Activated CD8-positive, alpha-beta T cell treated with anti-CD3 and anti-CD28 coated beads, Interleukin-2, amount 10 ng/mL, durations not matched to agents 7 days and 5 days (primary cell): ENCODE results near the gene ELANE. TPM values are rescaled to one million over a fixed set of nuclear protein-coding genes. Genes with fewer than 3 reads are reported as not detected.

Source experiments
- ATAC-seq: fragments of 150-1000 bp; cut with Tn5 transposase; one replicate; pipeline ENCODE4 v1.10.0; 2021; ENCODE audit warnings: moderate library complexity
- CTCF ChIA-PET: fragments of 350-600 bp; sonication (Branson Sonifier 250); formaldehyde crosslinking; loops from one replicate; lab custom pipeline; 2021; ENCODE audit warnings: antibody characterized with exemption; lab: Charles Lee
- POLR2A ChIA-PET: fragments of 350-600 bp; sonication (Branson Sonifier 250); formaldehyde crosslinking; loops from one replicate; lab custom pipeline; 2021; ENCODE audit warnings: antibody characterized with exemption; lab: Charles Lee
- DNase-seq: peaks from one replicate; pipeline ENCODE4 v3.0.0-alpha.2; 2020
- H3K27ac Mint-ChIP-seq: one replicate; pipeline ENCODE4 v1.8.0; 2021; ENCODE audit warnings: mild to moderate bottlenecking, mixed read lengths
- H3K27me3 Mint-ChIP-seq: one replicate; pipeline ENCODE4 v1.8.0; 2021; ENCODE audit warnings: low read depth, mixed read lengths
- H3K36me3 Mint-ChIP-seq: one replicate; pipeline ENCODE4 v1.8.0; 2021; ENCODE audit warnings: low read depth, mixed read lengths
- H3K4me1 Mint-ChIP-seq: one replicate; pipeline ENCODE4 v1.8.0; 2021; ENCODE audit warnings: low read depth, mixed read lengths
- H3K4me3 Mint-ChIP-seq: one replicate; pipeline ENCODE4 v1.8.0; 2021; ENCODE audit warnings: mild to moderate bottlenecking, mixed read lengths
- H3K9me3 Mint-ChIP-seq: one replicate; pipeline ENCODE4 v1.8.0; 2022; ENCODE audit warnings: mixed read lengths; ENCODE audit not compliant: insufficient read depth
- total RNA-seq, 2 experiments: library from RNA; stranded (reverse); gene quantifications; one replicate each; pipeline ENCODE4 v1.2.3, GENCODE V29; 2021

Gene ELANE
- total RNA-seq, 2 experiments from 2014 or later, result not detected

DNA sequence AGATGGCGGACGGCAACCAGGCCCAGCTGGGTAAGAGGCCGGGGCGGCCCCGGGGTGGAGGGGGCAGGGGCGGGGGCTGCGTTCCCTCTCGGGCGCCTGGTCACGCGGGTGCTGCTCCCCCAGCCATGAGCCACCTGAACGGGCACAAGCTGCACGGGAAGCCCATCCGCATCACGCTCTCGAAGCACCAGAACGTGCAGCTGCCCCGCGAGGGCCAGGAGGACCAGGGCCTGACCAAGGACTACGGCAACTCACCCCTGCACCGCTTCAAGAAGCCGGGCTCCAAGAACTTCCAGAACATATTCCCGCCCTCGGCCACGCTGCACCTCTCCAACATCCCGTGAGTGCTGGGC, 43.7 kb upstream of the ELANE start:
- no peaks in the 10 kb centered on the region for H3K27me3 Mint-ChIP-seq
- no peaks in the 10 kb centered on the region for H3K9me3 Mint-ChIP-seq
- ChIA-PET CTCF (no interaction called here), POLR2A (no interaction called here)
- DNase-seq (no peak), ATAC-seq (no peak)
- H3K27ac Mint-ChIP-seq, result no peak overlapping the region
- H3K4me1 Mint-ChIP-seq, result peaks cover 8% of the 10 kb centered on the region
- no peak overlapping the region for H3K4me3 Mint-ChIP-seq
- peaks cover 64% of the 10 kb centered on the region for H3K36me3 Mint-ChIP-seq

GRCh38 chr19:810077-810855, 41.8 kb upstream of the ELANE start:
- no peaks in the 10 kb centered on the region for H3K9me3 Mint-ChIP-seq
- ATAC-seq, result no peak
- no peak overlapping the region for H3K4me3 Mint-ChIP-seq
- peaks cover 65% of the 10 kb centered on the region for H3K36me3 Mint-ChIP-seq
- ChIA-PET POLR2A (no interaction called here), CTCF (interaction anchor here (1.3 kb wide), 1 partner anchor 46 kb away, joined by 3 read pairs; no protein-coding TSS in a partner anchor)
- peaks cover 6% of the 10 kb centered on the region for H3K4me1 Mint-ChIP-seq
- DNase-seq, result no peak
- no peaks in the 10 kb centered on the region for H3K27me3 Mint-ChIP-seq
- H3K27ac Mint-ChIP-seq, result no peak overlapping the region

- peaks cover 66% of the 10 kb centered on the region for H3K36me3 Mint-ChIP-seq
- ChIA-PET CTCF (no interaction called here), POLR2A (no interaction called here)
- no peak for ATAC-seq
- no peaks in the 10 kb centered on the region for H3K9me3 Mint-ChIP-seq
- H3K4me1 Mint-ChIP-seq, result peaks cover 6% of the 10 kb centered on the region
- H3K27ac Mint-ChIP-seq, result no peak overlapping the region
- no peaks in the 10 kb centered on the region for H3K27me3 Mint-ChIP-seq
- H3K4me3 Mint-ChIP-seq, result no peak overlapping the region
- DNase-seq, result no peak
These were observed 41.1 kb upstream of the ELANE start for GRCh38 chr19:810883-811489.

DNA sequence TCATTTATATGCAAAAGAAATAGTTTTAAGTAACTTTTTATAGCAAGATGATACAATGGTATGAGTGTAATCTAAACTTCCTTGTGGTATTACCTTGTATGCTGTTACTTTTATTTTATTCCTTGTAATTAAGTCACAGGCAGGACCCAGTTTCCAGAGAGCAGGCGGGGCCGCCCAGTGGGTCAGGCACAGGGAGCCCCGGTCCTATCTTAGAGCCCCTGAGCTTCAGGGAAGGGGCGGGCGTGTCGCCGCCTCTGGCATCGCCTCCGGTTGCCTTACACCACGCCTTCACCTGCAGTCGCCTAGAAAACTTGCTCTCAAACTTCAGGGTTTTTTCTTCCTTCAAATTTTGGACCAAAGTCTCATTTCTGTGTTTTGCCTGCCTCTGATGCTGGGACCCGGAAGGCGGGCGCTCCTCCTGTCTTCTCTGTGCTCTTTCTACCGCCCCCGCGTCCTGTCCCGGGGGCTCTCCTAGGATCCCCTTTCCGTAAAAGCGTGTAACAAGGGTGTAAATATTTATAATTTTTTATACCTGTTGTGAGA, 40.5 kb upstream of the ELANE start:
- ATAC-seq, result no peak
- CTCF ChIA-PET, result no interaction called here
- no peaks in the 10 kb centered on the region for H3K9me3 Mint-ChIP-seq
- no peak overlapping the region for H3K4me3 Mint-ChIP-seq
- H3K27me3 Mint-ChIP-seq, result no peaks in the 10 kb centered on the region
- POLR2A ChIA-PET, result no interaction called here
- peaks cover 6% of the 10 kb centered on the region for H3K4me1 Mint-ChIP-seq
- no peak for DNase-seq
- H3K27ac Mint-ChIP-seq, result no peak overlapping the region
- H3K36me3 Mint-ChIP-seq, result peaks cover 69% of the 10 kb centered on the region

DNA sequence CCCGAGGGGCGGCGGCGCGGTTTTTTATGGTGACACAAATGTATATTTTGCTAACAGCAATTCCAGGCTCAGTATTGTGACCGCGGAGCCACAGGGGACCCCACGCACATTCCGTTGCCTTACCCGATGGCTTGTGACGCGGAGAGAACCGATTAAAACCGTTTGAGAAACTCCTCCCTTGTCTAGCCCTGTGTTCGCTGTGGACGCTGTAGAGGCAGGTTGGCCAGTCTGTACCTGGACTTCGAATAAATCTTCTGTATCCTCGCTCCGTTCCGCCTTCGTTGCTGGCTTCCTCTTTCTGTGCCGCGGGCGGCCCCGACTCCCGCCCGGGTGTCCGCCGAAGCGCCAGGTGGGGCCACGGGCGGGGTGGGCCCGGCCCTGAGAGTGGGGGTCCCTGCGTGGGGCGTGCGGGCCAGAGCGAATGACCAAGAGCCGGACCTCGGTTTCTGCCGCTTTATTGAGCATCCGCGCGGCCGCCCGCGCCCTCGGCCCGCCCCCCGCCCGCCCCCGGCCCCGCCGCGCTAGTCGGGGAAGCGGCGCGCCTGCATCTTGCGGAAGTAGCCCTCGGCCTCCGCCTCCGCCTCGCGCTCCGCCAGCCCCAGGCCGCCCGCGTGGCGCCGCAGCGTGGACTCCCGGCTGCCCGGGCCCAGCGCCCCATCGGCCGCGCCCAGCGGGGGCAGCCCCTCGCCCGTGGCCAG, 39.9 kb upstream of the ELANE start:
- peaks cover 6% of the 10 kb centered on the region for H3K4me1 Mint-ChIP-seq
- ChIA-PET POLR2A (no interaction called here), CTCF (no interaction called here)
- H3K27me3 Mint-ChIP-seq, result no peaks in the 10 kb centered on the region
- ATAC-seq (no peak), DNase-seq (no peak)
- no peak overlapping the region for H3K4me3 Mint-ChIP-seq
- H3K36me3 Mint-ChIP-seq, result peaks cover 64% of the 10 kb centered on the region
- H3K27ac Mint-ChIP-seq, result no peak overlapping the region
- no peaks in the 10 kb centered on the region for H3K9me3 Mint-ChIP-seq

DNA sequence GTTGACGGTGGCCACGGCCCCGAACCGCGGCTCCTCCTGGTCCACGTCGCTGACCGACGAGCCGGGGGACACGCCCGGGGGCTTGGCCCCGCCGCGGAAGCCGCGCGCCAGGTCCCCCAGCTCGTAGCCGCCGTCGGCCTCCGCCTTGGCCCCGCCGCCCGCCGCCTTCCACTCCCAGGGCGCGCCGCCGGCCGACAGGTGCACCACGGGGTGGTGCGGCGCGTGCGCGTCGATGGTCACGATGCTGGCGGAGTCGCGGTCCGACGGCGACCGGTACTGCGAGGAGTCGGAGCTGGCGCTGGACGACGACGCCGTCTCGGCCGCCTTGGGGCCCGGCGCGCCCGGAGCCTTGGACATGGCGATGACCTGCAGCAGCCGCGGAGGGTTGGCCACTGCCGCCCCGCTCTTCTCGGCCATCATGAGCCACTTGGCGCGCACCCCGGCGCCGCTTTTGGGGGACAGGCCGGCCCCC, 39.3 kb upstream of the ELANE start:
- Mint-ChIP-seq H3K36me3 (peaks cover 58% of the 10 kb centered on the region), H3K9me3 (no peaks in the 10 kb centered on the region), H3K27me3 (no peaks in the 10 kb centered on the region), H3K27ac (no peak overlapping the region), H3K4me3 (no peak overlapping the region), H3K4me1 (no peaks in the 10 kb centered on the region)
- DNase-seq (no peak), ATAC-seq (no peak)
- ChIA-PET CTCF (no interaction called here), POLR2A (interaction anchor here (1.0 kb wide), 1 partner anchor 7 kb away, joined by 3 read pairs; no protein-coding TSS in a partner anchor)

DNA sequence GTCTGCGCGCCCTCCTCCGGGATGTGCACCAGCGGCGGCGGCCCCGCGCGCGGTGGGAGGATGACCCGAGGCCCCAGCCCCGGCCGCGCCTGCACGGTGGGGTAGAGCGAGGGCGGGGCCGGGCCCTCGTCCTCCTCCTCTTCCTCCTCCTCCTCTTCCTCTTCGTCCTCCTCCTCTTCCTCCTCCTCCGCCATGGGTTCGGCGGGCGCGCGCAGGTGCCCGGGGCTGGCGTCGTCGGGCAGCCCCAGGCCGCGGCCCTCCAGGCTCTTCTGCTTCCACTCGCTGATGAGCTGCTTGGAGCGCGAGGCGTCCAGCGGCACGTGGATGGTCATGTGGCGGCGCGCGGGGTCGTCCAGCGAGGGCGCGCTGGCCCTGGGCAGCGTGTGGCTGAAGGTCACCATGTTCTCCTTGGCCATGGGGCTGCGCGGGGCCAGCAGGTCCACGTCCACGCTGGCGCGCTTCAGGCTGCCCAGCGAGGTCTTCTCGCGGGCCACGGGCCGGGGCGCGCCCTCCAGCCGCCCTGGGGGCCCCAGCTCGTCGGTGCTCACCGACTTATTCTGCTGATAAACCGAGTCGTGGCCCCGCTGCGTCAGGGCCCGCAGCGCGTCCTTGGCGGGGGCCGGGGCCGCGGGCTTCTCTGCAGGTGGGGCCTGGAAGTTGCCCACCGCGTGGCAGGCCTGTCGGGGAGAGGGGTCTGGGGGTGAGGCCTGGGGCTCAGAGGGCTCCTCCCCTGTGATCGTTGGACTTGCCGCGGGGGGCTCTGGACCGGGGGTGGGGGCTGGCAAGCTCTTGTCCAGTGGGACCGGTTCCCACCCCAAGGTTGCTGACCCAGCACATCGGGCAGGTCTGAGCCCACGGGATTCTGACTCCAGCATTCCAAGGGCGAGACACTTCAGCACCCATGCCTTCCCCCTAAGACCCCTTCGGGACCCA, 38.6 kb upstream of the ELANE start:
- POLR2A ChIA-PET, result interaction anchor here (1.0 kb wide), 1 partner anchor 8 kb away, joined by 3 read pairs; no protein-coding TSS in a partner anchor

GRCh38 chr19:814152-815078, 37.7 kb upstream of the ELANE start:
- Mint-ChIP-seq H3K27me3 (no peaks in the 10 kb centered on the region), H3K4me3 (peak overlapping the region; percentile 15), H3K36me3 (peaks cover 48% of the 10 kb centered on the region), H3K9me3 (no peaks in the 10 kb centered on the region), H3K27ac (peak overlapping the region; percentile 72), H3K4me1 (no peaks in the 10 kb centered on the region)
- CTCF ChIA-PET, result no interaction called here
- DNase-seq (no peak), ATAC-seq (peak; percentile 5)
- POLR2A ChIA-PET, result interaction anchor here (0.6 to 1.3 kb wide), 2 partner anchors 16 to 41 kb away, joined by 3 to 7 read pairs; no protein-coding TSS in a partner anchor

More for the DNA sequence above, 38.6 kb upstream of the ELANE start:
- DNase-seq, result no peak
- no peak for ATAC-seq
- no peaks in the 10 kb centered on the region for H3K27me3 Mint-ChIP-seq
- H3K27ac Mint-ChIP-seq, result no peak overlapping the region
- H3K4me1 Mint-ChIP-seq, result no peaks in the 10 kb centered on the region
- H3K9me3 Mint-ChIP-seq, result no peaks in the 10 kb centered on the region
- CTCF ChIA-PET, result no interaction called here
- peaks cover 54% of the 10 kb centered on the region for H3K36me3 Mint-ChIP-seq
- no peak overlapping the region for H3K4me3 Mint-ChIP-seq

DNA sequence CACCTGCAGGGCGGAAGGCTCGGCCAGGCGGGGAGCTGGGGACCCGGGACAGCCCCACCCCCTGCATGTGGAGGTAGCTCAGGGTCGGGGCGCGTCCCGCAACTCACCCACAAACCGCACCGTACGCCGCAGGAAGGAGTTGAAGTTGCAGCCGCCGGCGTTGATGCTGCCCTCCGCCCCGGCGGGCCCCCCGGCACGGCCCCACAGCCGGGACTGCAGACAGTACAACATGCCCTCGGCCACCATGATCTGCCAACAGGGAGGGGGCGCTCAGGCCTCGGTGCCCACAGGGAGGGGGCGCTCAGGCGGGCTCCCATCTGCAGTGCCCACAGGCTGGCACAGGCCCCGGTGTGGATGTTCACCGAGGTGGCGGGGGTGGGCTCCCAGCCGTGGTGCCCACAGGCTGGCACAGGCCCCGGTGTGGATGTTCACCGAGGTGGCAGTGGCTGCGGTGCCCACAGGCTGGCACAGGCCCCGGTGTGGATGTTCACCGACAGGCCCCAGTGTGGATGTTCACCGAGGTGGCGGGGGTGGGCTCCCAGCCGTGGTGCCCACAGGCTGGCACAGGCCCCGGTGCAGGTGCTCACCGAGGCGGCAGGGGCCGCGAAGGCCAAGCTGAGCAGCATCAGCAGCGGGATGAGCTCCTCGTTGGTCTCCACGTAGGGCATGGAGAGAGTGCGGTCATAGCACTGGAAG, 36.9 kb upstream of the ELANE start:
- Mint-ChIP-seq H3K4me1 (no peaks in the 10 kb centered on the region), H3K9me3 (no peaks in the 10 kb centered on the region), H3K27me3 (no peaks in the 10 kb centered on the region), H3K4me3 (no peak overlapping the region), H3K36me3 (peaks cover 40% of the 10 kb centered on the region), H3K27ac (no peak overlapping the region)
- peak; percentile 8 for ATAC-seq
- no peak for DNase-seq
- ChIA-PET POLR2A (interaction anchor here (1.3 kb wide), 1 partner anchor 17 kb away, joined by 7 read pairs; no protein-coding TSS in a partner anchor), CTCF (no interaction called here)
